Mammary epithelial cell (primary cell): ENCODE data around the gene PARD3.

ENCODE experiments used
- EZH2 ChIP-seq: IDR thresholded peaks from 2 replicates; pipeline ENCODE4 v1.6.1; 2012; ENCODE audit warnings: low read length, inconsistent platforms, borderline replicate concordance
- TF ChIP-seq, protein P1 (sequence below), 2 donors: IDR thresholded peaks in 1 of 2; conservative IDR thresholded peaks in 1 of 2; 2 replicates each; pipeline ENCODE4 v1.5.1; 2011 to 2012; ENCODE audit warnings: inconsistent platforms in 2 of 2, low read length in 2 of 2, mild to moderate bottlenecking in 2 of 2, control low read depth in 1 of 2, low read depth in 1 of 2; ENCODE audit not compliant: insufficient read depth in 1 of 2; ENCODE audit errors: extremely low read depth in 1 of 2

DNA sequence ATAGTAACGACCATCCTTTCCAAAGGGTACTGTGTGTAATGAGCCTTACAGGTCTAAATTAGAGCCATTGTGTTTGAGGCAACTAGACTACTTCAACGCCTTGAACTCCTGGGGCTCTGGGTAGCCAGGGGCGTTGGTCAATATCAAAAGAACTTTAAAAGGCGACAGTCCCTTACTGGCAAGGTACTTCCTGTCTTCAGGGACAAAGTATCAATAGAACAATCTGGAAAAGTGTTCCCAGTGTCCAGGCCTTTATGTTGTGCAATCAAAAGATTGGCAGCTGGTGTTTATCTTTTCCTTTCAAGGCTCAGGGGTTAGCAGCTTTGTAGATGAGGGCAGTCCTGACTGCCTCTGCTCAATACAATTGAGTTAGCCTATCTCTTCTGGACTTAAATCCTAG, 284.3 kb downstream of the PARD3 start:
- TF ChIP-seq, protein P1, sequence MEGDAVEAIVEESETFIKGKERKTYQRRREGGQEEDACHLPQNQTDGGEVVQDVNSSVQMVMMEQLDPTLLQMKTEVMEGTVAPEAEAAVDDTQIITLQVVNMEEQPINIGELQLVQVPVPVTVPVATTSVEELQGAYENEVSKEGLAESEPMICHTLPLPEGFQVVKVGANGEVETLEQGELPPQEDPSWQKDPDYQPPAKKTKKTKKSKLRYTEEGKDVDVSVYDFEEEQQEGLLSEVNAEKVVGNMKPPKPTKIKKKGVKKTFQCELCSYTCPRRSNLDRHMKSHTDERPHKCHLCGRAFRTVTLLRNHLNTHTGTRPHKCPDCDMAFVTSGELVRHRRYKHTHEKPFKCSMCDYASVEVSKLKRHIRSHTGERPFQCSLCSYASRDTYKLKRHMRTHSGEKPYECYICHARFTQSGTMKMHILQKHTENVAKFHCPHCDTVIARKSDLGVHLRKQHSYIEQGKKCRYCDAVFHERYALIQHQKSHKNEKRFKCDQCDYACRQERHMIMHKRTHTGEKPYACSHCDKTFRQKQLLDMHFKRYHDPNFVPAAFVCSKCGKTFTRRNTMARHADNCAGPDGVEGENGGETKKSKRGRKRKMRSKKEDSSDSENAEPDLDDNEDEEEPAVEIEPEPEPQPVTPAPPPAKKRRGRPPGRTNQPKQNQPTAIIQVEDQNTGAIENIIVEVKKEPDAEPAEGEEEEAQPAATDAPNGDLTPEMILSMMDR (conservative IDR thresholded peaks at IDR 0.05 in 1 of 2, IDR thresholded peaks at IDR 0.05 in 1 of 2; ENCODE audit: extremely low read depth in 1 of 2, insufficient read depth in 1 of 2, low read depth in 1 of 2, low read length in 2 of 2) = no peak
- no peak for TF ChIP-seq EZH2
